Measurements from ENCODE around the gene CTU1. TPM values are rescaled to one million over a fixed set of nuclear protein-coding genes. Genes with fewer than 3 reads are reported as not detected.

CTU1 gene
- polyA plus RNA-seq, 1 experiment = 3.3 TPM

DNA sequence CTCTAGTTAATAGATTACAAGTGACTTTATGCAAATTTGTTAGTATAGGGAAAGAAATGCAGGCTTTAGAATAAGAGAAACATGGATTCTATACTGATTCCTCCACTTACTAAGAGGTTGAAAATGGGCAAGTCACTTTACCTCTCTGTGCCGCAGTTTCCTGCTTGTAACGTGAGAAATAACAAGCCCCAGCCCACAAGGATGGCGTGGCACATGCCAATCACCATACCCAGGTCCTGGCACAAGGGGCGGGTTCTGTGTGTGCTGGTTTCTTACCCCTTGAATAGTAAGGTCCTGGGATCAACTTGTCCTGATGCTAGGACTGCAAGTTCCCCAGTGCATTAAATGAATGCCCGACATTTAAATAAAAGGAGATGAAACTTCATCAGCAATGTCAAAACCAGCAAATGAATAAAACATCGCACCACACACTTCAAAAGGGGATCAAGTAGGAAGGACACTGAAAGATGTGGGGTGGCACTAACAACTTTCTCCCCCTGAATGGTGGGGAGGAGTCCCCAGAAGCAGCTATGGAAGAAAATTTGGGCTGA, 8.6 kb upstream of the CTU1 start:
- no peaks in the 10 kb centered on the region; the same call in 1 of the 2 replicates for H3K27me3 ChIP-seq (ENCODE audit: control insufficient read depth, insufficient read depth, low read length)
- DNase-seq (ENCODE audit: low read depth) = no peak
- H3K36me3 ChIP-seq (ENCODE audit: control insufficient read depth, insufficient read depth, low read length) = no peaks in the 10 kb centered on the region; the same call in 1 of the 2 replicates
- ChIA-PET POLR2A (no interaction called here), CTCF (no interaction called here)
- no peak overlapping the region for H3K4me3 ChIP-seq (ENCODE audit: low read depth, low read length)
- TF ChIP-seq, protein P1, sequence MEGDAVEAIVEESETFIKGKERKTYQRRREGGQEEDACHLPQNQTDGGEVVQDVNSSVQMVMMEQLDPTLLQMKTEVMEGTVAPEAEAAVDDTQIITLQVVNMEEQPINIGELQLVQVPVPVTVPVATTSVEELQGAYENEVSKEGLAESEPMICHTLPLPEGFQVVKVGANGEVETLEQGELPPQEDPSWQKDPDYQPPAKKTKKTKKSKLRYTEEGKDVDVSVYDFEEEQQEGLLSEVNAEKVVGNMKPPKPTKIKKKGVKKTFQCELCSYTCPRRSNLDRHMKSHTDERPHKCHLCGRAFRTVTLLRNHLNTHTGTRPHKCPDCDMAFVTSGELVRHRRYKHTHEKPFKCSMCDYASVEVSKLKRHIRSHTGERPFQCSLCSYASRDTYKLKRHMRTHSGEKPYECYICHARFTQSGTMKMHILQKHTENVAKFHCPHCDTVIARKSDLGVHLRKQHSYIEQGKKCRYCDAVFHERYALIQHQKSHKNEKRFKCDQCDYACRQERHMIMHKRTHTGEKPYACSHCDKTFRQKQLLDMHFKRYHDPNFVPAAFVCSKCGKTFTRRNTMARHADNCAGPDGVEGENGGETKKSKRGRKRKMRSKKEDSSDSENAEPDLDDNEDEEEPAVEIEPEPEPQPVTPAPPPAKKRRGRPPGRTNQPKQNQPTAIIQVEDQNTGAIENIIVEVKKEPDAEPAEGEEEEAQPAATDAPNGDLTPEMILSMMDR (IDR thresholded peaks at IDR 0.05; ENCODE audit: insufficient read depth, low read depth, low read length) = no peak

DNA sequence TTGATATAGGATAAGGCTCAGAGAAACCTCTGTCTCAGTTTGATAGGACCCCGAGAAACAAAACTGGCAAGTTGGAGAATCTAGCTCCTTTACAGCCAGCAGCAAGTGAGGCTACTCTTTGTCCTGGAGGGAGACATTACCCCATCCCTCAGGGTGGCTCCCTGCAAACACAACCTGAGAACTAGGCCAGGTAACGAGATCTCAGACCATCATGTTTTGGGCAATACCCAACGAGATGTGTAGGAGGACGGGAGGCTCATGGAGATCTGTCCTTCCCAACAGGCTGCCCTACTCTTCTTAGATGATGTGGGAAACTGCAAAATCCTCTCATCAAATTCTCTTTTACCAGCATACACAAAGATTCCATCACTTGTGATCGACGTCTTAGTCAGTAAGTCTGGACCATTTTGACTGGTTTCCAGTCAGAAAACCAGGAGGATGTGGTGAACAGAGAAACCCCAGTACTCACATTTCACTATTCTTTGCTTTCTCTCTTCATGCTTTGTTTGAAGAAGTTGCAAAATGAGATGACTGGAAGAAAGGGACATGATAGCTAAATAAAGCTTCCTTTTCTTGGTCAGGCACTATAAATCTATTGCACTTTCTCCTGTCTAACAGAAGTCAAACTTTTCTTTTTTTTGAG, 6.0 kb upstream of the CTU1 start:
- H3K36me3 ChIP-seq (ENCODE audit: control insufficient read depth, insufficient read depth, low read length) = no peaks in the 10 kb centered on the region; the same call in 1 of the 2 replicates
- ChIA-PET CTCF (interaction anchor here (1.0 kb wide), 2 partner anchors 12 to 17 kb away, joined by 3 to 4 read pairs; no protein-coding TSS in a partner anchor), POLR2A (no interaction called here)
- no peak overlapping the region for H3K4me3 ChIP-seq (ENCODE audit: low read depth, low read length)
- no peak for DNase-seq (ENCODE audit: low read depth)
- TF ChIP-seq, protein P1 (IDR thresholded peaks at IDR 0.05; ENCODE audit: insufficient read depth, low read depth, low read length) = no peak
- no peaks in the 10 kb centered on the region; the same call in 1 of the 2 replicates for H3K27me3 ChIP-seq (ENCODE audit: control insufficient read depth, insufficient read depth, low read length)

DNA sequence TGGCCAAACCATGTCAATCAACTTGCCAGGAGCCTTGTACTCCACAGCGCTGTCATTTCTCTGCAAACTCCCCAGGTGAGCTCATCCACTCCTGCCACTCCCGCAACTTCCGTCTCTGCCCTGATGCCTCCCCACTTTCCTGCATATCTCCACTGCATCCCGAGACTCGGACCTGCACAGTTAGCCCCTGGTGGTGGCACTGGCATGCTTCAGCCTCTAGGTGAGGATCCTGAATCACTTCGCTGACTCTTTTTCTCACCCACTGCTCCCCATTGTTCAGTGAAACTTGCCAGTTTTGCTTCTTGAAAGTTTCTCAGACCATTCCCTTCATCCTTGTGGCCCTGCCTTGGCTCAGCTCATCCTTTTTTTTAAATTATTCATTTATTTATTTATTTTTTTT, 3.4 kb upstream of the CTU1 start:
- no peak overlapping the region for H3K4me3 ChIP-seq (ENCODE audit: low read depth, low read length)
- ChIA-PET CTCF (no interaction called here), POLR2A (no interaction called here)
- no peaks in the 10 kb centered on the region; the same call in 1 of the 2 replicates for H3K36me3 ChIP-seq (ENCODE audit: control insufficient read depth, insufficient read depth, low read length)
- no peaks in the 10 kb centered on the region; the same call in 1 of the 2 replicates for H3K27me3 ChIP-seq (ENCODE audit: control insufficient read depth, insufficient read depth, low read length)
- TF ChIP-seq, protein P1 (IDR thresholded peaks at IDR 0.05; ENCODE audit: insufficient read depth, low read depth, low read length) = no peak
- DNase-seq (ENCODE audit: low read depth) = no peak

DNA sequence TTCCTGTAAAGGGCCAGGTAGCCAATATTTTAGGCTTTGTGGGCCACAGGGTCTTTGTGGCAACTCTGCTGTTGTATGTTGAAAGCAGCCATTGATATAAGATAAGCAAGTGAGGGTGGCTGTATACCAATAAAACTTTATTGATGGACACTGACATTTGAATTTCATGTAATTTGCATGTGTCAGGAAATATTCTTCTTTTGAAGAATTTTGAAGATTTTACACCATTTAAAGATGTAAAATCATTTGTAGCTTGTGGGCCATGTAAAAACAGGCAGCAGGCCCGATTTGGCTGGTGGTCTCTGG, 2.4 kb upstream of the CTU1 start:
- ChIA-PET POLR2A (no interaction called here), CTCF (interaction anchor here (1.8 kb wide), 1 partner anchor 14 kb away, joined by 5 read pairs; no protein-coding TSS in a partner anchor)
- Histone ChIP-seq H3K36me3 (ENCODE audit: control insufficient read depth, insufficient read depth, low read length) (no peaks in the 10 kb centered on the region; the same call in 1 of the 2 replicates), H3K27me3 (ENCODE audit: control insufficient read depth, insufficient read depth, low read length) (no peaks in the 10 kb centered on the region), H3K4me3 (ENCODE audit: low read depth, low read length) (no peak overlapping the region)
- TF ChIP-seq, protein P1 (IDR thresholded peaks at IDR 0.05; ENCODE audit: insufficient read depth, low read depth, low read length) = no peak
- DNase-seq (ENCODE audit: low read depth) = no peak

DNA sequence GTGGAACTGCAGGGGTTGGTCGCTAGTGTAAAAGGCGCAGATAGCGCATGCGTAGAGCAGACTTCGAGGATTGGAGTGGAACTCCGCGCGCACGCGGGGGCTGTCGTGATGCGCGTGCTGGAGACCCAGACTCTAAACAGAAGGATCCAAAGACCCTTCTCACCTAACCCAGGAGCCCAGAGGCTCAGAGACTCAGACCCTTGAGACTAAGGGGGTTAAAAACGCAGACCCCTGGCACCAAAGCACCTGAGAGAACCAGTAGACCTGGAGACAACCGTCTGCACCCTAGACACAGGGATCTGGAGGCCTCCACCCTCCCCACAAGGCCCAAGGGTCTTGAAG, 567 bp upstream of the CTU1 start:
- CTCF ChIA-PET = no interaction called here
- DNase-seq (ENCODE audit: low read depth) = no peak
- peaks cover 4% of the 10 kb centered on the region for H3K36me3 ChIP-seq (ENCODE audit: control insufficient read depth, insufficient read depth, low read length)
- POLR2A ChIA-PET = no interaction called here
- TF ChIP-seq, protein P1 (IDR thresholded peaks at IDR 0.05; ENCODE audit: insufficient read depth, low read depth, low read length) = no peak; the same call in 1 of the 2 replicates
- no peaks in the 10 kb centered on the region for H3K27me3 ChIP-seq (ENCODE audit: control insufficient read depth, insufficient read depth, low read length)
- H3K4me3 ChIP-seq (ENCODE audit: low read depth, low read length) = peak overlapping the region; percentile 46
